Activated T-helper 1 cell treated with anti-CD3 and anti-CD28 coated beads, Interleukin-2, amount 50 U/mL, for 16 hours (primary cell): ENCODE results near the gene GPR33.
"Not testable (repeated sequence)": the region's sequence is repeated elsewhere in the genome, so short reads cannot be mapped to it uniquely, and the experiment has no call there.

ENCODE experiments used
- DNase-seq, 2 donors: peaks; one replicate each; pipeline ENCODE4 v3.0.0-alpha.2; 2020; ENCODE audit warnings: low read depth in 1 of 2, low spot score in 1 of 2

The GPR33 gene

DNA sequence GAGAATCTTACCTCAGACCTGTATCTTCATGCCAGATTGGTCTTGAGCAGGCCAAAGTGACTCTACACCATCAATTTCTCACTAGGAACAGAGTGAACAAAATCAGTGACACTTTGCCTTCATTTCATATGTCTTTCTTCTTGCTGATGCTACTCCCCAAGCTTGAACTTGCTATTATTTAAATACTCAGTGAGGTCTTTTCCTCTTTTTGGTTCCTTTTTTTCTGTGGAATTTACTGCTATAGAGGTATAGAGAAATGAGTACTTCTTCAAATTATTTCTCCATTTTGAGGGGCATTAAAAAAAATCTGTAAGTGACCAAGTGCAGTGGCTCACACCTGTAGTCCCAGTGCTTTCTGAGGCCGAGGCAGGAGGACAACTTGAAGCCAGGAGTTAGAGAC lies at the start of gene GPR33:
Gene GPR33, minus strand, starts transcription at position 154 of the 400 bp plus-strand sequence. CDS start 4,074 bp downstream, outside the sequence.
- no peak for DNase-seq

DNA sequence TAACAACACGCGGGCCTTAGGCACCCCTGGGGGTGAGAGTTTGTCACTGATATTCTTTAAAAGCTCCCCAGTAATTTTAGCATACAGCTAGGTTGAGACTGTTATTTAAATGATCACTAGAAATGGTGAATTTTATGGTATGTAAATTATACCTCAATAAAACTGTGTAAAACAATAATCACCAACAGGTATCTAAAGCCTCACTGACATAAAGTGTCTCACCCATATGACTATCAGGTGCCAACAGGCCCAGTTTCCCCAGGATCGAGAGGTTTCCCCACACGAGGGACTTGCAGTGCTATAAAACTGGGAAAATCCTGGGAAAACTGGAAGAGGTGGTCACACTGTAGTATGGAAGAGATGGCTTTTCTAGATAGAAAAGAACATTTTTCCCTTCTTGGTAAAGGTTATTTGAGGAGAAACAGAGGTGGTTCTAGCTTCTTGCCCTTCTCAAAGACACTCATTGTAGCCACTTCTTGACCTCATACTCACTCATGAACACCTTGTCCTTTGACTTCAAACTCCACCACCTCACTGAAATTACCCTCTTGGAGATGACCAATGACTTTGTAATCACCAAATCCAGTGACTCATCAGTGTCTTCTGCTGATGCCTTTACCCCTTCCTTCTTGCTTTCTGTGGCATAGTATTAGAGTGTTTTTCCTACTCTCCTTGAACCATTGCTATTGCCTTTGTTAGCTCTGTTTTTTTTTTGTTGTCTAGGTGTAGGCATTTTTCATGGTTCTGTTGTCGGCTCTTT lies 48.5 kb upstream of the GPR33 start:
- DNase-seq: no peak

DNA sequence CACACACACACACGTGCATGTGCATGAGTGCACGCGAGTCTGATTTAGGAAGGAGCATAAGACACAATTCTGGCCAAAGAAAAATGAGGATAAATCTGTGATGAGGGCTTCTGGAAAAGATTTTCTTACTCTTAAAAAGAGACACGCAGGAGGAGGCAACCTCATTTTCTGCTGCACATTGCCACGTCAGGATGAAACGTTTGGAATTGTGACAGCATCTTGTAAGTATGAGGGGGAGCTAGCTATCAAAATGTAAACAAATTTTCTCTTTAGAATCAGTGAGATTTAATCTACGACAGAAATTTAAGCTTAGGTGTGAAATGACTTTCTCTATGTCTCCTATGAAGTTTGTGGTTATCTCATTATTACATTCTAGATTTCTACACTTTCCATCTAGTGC lies 42.3 kb upstream of the GPR33 start:
- DNase-seq: no peak

DNA sequence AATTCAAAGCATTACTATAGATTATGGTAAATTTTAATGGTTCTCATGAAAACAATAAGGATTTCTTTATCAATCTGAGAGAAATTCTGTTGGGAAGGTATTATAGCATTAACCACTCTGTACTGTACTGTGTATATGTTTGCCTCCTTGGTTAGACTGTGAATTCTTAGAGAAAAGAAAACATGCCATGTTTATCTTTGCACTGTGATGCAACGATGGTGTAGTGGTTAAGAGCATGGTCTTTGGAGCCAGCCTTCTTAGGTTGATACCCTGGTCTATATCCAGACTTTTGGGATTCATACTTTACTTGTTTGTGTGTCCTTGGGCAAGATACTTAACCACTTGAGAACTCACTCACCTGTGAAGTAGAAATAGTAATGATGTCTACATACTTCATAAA lies 41.2 kb upstream of the GPR33 start:
- DNase-seq: no peak

- DNase-seq: no peak
Observed at GRCh38 chr14:31527546-31527945, 39.7 kb upstream of the GPR33 start.

DNA sequence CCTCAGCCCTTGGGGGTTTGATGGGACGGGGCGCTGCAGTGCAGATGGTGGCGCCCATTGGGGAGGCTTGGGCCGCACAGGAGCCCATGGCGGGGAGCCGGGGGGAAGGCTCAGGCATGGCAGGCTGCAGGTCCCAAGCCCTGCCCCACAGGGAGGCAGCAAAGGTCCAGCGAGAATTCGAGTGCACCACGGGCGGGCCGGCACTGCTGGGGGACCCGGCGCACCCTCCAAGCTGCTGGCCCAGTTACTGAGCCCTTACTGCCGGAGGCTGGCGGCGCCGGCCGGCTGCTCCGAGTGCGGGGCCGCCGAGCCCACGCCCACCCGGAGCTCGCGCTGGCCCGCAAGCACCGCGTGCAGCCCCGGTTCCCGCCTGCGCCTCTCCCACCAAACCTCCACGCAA lies 39.2 kb upstream of the GPR33 start:
- DNase-seq: no peak

DNA sequence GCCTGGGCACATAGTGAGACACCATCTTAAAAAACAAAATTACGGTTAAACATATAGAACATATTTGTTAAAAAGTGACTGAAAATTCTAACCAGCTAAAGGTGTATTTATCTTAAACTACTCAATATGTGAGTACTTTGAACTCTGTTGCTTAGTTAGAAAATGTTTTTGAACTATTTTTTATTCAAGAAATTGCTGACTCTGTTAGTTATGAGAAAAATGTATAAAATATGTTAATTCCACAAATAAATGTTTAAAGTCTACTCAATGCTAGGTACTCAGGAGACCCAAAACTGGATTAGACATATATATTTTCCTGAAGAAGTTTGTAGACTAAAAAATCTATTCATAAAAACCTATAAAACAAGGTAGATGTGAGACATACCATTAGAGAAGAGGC lies 23.0 kb upstream of the GPR33 start:
- no peak for DNase-seq

DNA sequence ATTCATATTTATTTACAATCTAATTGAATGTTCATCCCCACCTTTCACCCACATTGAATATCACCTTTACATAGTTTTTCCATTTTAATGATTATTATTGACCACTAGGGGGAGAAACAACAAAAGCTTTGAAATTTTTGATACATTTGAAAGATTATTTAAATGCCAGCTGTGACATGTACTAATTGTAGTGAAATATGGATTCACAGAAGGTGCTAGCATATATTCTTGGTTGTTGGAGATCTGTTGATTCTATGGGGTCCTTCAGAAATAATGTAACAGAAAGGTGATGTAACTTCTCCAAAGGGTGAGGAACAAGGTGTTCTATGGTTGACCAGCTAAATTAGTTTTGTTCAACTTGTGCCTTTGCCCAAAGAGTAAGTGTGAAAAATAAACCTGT lies 22.4 kb upstream of the GPR33 start:
- DNase-seq: no peak

GRCh38 chr14:31508135-31508534 lies 20.3 kb upstream of the GPR33 start:
- DNase-seq: no peak

- DNase-seq: no peak
Observed at GRCh38 chr14:31505411-31505810, 17.6 kb upstream of the GPR33 start.

DNA sequence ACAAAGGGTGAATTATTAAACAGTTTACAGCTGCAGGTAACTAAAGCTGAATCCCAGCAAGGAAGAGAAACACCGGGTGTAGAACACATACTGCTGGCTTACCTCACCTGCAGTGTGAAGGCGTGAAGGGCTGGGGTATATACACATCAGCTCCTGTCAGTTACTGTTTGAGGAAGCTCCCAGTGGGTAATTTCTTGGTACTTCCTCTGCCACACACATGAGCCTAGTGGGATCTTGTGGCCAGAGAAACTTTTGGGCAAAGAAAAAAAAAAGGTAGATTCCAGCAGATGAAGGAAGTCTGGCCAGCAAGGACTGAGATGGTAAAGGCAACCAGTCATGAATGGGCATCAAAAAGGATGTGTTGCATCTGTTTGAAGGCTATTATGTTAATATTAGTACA lies 14.0 kb upstream of the GPR33 start:
- no peak for DNase-seq

GRCh38 chr14:31492759-31493498 lies 5.1 kb upstream of the GPR33 start:
- no peak for DNase-seq

DNA sequence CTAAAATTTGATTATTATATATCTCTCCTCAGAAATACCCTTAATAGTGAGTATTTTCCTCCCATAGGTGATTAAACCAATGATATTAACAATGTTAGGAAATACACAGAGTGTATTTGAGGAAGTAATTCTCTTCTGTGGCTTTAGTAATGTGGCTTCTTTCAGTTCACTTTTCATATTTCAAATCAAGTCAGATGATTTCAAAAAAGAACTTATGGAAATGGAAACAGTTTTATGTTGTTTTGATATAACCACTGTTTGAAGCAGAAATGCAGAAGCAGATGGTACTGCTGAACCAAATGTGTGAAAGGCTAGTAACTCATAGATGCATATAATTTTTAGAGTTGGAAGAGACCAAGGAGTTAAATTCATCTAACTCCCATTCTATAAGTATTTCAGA lies 1.9 kb upstream of the GPR33 start:
- no peak for DNase-seq

- DNase-seq: no peak
Observed at GRCh38 chr14:31486764-31487163, 1.1 kb downstream of the GPR33 start.

DNA sequence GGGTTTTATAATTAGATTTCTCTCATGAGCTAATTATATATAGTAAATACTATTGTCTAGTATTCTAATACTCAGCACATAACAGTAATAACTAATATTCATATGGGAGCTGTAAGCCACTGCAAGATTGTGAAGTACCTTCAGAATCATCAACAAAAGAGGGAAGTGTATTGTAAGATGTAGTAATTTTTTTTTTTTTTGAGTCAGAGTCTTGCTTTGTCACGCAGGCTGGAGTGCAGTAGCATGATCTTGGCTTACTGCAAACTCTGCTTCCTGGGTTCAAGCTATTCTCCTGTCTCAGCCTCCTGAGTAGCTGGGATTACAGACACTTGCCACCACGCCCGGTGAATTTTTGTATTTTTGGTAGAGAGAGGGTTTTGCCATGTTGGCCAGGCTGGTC lies 3.1 kb downstream of the GPR33 start:
- no peak for DNase-seq

GRCh38 chr14:31480156-31480555 lies 7.7 kb downstream of the GPR33 start:
- no peak for DNase-seq

- DNase-seq: no peak
Observed at GRCh38 chr14:31479027-31479426, 8.8 kb downstream of the GPR33 start.

- no peak for DNase-seq
Observed at GRCh38 chr14:31477248-31477647, 10.6 kb downstream of the GPR33 start.

DNA sequence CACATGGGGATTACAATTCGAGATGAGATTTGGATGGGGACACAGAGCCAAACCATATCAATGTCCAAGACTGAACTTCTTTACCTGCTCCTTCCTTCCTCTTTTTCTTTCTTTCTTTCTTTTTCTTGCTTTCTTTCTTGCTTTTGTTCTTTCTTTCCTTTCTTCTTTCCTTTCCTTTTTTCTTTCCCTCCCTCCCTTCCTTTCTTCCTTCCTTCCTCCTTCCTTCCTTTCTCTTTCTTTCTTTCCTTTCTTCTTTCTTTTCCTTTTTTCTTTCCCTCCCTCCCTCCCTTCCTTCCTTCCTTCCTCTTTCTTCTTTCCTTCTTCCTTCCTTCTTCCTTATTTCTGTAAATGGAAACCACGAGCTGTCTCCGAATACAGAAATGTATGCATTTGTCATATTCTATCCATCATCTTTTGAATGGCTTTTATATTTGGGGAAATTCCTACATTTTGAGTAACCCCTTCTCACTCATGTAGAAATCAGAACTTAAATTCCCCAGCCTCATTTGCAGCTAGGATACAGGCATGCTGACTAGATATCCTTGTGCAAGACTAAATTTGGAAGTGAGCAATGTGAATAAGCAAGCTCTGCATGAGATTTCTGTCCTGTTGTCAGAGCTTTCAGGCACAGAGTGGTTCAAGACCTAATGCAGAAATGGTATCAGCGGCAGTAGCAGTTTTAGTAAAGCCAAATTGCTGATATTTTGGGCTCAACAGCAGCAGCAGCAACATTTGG lies 11.5 kb downstream of the GPR33 start:
- DNase-seq: no peak

DNA sequence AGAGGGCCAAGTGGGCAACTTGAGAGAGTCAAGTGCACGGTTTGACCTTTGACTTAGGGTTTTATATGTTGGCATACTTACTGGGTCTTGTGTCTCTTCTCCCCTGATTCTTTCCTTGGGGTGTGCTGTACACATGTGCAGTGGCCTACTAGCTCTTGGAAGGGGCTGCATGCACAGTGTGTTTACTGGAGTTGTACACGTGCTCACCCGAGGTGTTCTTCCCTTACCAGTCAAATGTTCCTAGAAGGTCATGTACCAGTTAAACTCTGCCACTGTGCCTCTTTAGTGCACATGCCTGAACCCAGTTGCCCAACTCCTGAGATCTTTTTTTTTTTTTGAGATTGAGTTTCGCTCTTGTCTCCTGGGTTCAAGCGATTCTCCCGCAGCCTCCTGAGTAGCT lies 21.3 kb downstream of the GPR33 start:
- DNase-seq: no peak

DNA sequence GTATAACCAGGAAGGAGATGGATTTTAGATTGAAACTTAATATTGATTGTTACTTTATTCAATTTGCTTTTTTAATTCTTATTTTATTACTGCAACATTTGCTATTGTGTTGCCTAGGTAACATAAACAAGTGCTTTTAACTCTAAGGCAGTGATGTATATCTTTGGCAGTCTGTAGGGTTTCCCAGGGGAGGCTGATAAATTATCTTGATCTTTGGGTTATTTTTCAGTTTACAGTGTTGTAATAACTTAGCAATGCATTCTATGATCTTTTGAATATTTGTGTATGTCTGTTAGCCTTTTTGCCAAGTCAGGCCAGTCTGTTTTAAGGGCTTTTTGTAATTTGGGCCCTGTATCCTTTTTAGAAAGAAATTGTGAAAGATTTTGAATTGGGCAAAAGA lies 22.7 kb downstream of the GPR33 start:
- DNase-seq: no peak

DNA sequence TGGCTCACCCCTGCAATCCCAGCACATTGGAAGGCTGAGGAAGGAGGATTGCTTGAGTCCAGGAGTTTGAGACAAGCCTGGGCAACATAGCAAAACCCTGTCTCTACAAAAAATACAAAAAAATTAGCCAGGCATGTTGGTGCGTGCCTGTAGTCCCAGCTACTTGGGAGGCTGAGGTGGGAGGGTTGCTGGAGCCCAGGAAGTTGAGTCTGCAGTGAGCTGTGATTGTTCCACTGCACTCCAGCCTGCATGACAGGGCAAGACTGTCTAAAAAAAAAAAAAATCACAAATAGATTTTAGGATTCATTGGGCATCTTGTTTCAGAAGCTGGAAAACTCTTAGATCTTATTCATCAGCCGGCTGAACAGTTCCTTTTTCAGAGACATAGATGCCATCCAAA lies 25.4 kb downstream of the GPR33 start:
- DNase-seq: not testable (repeated sequence)
